ENCODE data around the gene FAM89B.

FAM89B gene

GRCh38 chr11:65546217-65546958, 25.9 kb upstream of the FAM89B start:
- H3K4me3 ChIP-seq (ENCODE audit: low read depth, low read length): peak overlapping the region; percentile 35
- H3K27me3 ChIP-seq: no peaks in the 10 kb centered on the region
- no peaks in the 10 kb centered on the region for H3K36me3 ChIP-seq
- no peaks in the 10 kb centered on the region for H3K9me3 ChIP-seq
- TF ChIP-seq, protein P1, sequence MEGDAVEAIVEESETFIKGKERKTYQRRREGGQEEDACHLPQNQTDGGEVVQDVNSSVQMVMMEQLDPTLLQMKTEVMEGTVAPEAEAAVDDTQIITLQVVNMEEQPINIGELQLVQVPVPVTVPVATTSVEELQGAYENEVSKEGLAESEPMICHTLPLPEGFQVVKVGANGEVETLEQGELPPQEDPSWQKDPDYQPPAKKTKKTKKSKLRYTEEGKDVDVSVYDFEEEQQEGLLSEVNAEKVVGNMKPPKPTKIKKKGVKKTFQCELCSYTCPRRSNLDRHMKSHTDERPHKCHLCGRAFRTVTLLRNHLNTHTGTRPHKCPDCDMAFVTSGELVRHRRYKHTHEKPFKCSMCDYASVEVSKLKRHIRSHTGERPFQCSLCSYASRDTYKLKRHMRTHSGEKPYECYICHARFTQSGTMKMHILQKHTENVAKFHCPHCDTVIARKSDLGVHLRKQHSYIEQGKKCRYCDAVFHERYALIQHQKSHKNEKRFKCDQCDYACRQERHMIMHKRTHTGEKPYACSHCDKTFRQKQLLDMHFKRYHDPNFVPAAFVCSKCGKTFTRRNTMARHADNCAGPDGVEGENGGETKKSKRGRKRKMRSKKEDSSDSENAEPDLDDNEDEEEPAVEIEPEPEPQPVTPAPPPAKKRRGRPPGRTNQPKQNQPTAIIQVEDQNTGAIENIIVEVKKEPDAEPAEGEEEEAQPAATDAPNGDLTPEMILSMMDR (IDR thresholded peaks at IDR 0.05; ENCODE audit: low read depth, low read length): no peak
- H3K4me1 ChIP-seq: no peaks in the 10 kb centered on the region
- DNase-seq: peak; percentile 87

DNA sequence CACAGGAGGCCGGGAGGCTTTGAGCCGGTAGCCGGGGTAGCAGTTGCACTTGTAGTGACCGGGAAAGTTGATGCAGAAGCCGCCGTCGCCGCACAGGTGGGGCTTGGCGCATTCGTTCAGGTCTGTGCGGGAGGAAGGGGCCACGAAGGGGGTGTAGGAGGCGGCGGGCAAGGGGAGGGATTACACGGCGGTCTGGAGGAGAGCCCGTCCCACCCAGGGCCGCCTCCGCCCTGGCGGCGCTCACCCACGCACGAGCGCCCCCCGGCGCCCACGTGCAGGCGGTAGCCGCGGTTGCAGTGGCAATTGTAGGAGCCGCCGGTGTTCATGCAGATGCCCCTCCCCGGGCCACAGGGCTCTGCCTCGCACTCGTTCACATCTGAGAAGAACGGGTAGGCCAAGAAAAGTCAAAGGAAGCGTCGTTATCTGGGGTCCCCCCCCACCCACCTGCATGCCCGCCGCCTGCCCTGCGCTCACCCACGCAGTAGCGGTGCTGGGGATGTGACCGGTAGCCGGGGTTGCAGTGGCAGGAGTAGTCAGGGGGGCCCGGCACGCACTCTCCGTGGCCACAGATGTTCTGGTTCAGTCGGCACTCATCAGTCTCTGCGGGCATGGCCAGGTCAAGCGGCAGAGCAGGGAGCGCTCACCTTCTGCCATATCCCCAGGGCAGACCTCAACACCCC, 24.8 kb upstream of the FAM89B start:
- TF ChIP-seq, protein P1 (IDR thresholded peaks at IDR 0.05; ENCODE audit: low read depth, low read length): no peak
- DNase-seq: no peak
- Histone ChIP-seq H3K36me3 (no peaks in the 10 kb centered on the region; the same call in 1 of the 2 replicates), H3K4me1 (no peaks in the 10 kb centered on the region), H3K9me3 (no peaks in the 10 kb centered on the region), H3K27me3 (no peaks in the 10 kb centered on the region), H3K4me3 (ENCODE audit: low read depth, low read length) (no peak overlapping the region)

- DNase-seq: no peak
- Histone ChIP-seq H3K4me1 (no peaks in the 10 kb centered on the region), H3K27me3 (no peaks in the 10 kb centered on the region), H3K9me3 (no peaks in the 10 kb centered on the region), H3K36me3 (no peaks in the 10 kb centered on the region; the same call in 1 of the 2 replicates), H3K4me3 (ENCODE audit: low read depth, low read length) (no peak overlapping the region)
- TF ChIP-seq, protein P1 (IDR thresholded peaks at IDR 0.05; ENCODE audit: low read depth, low read length): no peak
Observed at GRCh38 chr11:65548395-65548794, 23.9 kb upstream of the FAM89B start.

- H3K4me3 ChIP-seq (ENCODE audit: low read depth, low read length): no peak overlapping the region
- H3K36me3 ChIP-seq: no peaks in the 10 kb centered on the region; the same call in 1 of the 2 replicates
- DNase-seq: no peak
- H3K27me3 ChIP-seq: no peaks in the 10 kb centered on the region
- no peaks in the 10 kb centered on the region for H3K9me3 ChIP-seq
- TF ChIP-seq, protein P1 (IDR thresholded peaks at IDR 0.05; ENCODE audit: low read depth, low read length): no peak
- H3K4me1 ChIP-seq: no peaks in the 10 kb centered on the region
Observed at GRCh38 chr11:65549096-65549495, 23.2 kb upstream of the FAM89B start.

GRCh38 chr11:65551572-65552387, 20.6 kb upstream of the FAM89B start:
- TF ChIP-seq, protein P1 (IDR thresholded peaks at IDR 0.05; ENCODE audit: low read depth, low read length): peak; percentile 50
- H3K4me3 ChIP-seq (ENCODE audit: low read depth, low read length): no peak overlapping the region
- no peaks in the 10 kb centered on the region for H3K27me3 ChIP-seq
- H3K4me1 ChIP-seq: peaks cover 7% of the 10 kb centered on the region
- no peaks in the 10 kb centered on the region; the same call in 1 of the 2 replicates for H3K36me3 ChIP-seq
- no peaks in the 10 kb centered on the region for H3K9me3 ChIP-seq
- DNase-seq: peak; percentile 58
